Astrocyte (in vitro differentiated cells and primary cell): ENCODE measurements around the gene PRKD1.

Experiments used
- CTCF ChIP-seq: IDR thresholded peaks from 2 replicates; pipeline ENCODE4 v1.5.1; 2011; ENCODE audit warnings: low read depth, mild to moderate bottlenecking, inconsistent platforms, low read length, moderate library complexity; ENCODE audit not compliant: insufficient read depth
- EZH2 ChIP-seq: IDR thresholded peaks from 2 replicates; pipeline ENCODE4 v1.6.1; 2012; ENCODE audit warnings: mild to moderate bottlenecking, low read length, inconsistent platforms; ENCODE audit not compliant: insufficient read depth

- TF ChIP-seq CTCF (no peak), EZH2 (no peak)
These were observed 300.5 kb downstream of the PRKD1 start for GRCh38 chr14:29627137-29627536.
